Measurements from ENCODE around the gene SUMO1.
A peak's percentile ranks its signal among the peaks of the same experiment; 100 is the strongest.

SUMO1 gene

DNA sequence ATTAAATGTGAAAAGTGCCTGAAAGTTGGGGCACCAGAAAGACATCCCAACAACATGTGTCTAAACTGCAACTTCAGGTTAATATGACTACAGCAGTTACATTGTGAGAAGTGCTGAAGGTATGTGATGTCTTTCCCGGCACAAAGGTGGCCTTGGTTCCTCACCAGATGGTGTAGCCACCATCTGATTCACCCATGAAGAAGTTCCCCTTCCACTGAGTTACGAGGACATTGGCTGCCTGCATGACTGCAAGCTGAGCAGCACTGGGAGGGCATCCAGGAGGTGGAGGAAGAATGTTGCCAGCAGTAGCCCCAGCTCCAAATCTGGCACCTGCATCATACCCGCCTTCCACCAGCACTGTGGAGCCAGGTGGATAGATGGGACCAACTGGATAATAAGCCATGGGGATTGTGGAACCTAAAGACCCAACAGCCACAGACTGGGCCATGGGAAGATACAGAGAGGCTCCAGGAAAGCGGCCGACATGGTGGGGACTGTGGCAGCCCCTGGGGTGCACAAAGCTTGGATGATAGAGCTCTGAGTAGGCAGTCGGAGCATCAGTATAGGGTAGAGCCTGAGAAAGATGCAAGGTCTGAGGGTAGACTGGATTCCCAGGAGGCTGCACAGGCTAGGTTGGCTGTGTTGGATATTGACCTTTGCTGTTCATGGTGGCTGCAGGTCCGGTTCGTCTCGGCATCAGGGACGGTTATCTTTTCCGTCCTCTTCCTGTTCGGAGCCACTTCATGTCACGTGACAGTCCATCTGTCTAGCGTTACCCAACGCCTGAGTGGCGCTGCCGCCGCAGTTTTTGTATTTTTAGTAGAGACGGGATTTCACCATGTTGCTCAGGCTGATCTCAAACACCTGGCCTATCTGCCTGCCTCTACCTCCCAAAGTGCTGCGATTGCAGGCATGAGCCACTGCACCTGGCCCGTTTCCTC is 36.9 kb downstream of the SUMO1 start:
- no peak for DNase-seq (ENCODE audit: low read depth in 1 of 2, low spot score in 1 of 2)

DNA sequence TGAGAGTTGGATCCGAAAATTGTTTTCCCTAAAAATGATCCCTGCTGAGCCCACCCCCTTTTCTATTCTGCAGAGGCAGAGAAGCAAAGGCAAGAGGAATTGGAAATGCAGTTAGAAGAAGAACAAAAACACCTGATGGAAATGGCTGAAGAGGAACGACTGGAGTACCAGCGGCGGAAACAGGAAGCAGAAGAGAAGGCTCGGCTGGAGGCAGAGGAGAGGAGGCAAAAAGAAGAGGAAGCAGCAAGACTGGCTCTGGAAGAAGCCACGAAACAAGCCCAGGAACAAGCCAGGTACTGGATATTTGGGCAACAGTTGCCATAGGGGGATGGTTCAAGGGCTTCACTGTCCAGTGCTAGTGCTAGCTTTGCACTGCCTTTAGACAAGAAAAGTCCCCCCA is 41.7 kb downstream of the SUMO1 start:
- no peak for DNase-seq (ENCODE audit: low read depth in 1 of 2, low spot score in 1 of 2)

DNA sequence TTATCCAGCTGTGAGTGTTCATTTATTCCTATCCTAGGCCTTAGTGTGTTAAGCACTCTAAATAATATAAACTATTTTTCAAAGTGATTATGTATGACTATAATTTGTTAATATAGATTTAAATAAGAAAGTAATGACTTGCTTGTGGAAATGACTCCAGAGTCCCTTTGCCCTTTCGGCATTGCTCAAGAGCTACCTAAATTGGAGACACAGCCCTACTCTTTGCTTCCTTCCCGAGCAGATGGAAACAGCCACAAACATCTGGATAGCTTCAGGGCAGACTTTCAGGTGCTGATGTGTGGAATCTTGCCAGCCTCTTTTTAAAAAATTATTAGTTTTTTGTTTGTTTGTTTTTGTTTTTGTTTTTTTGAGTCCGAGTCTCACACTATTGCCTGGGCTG is 44.0 kb downstream of the SUMO1 start:
- no peak for DNase-seq (ENCODE audit: low read depth in 1 of 2, low spot score in 1 of 2)

DNA sequence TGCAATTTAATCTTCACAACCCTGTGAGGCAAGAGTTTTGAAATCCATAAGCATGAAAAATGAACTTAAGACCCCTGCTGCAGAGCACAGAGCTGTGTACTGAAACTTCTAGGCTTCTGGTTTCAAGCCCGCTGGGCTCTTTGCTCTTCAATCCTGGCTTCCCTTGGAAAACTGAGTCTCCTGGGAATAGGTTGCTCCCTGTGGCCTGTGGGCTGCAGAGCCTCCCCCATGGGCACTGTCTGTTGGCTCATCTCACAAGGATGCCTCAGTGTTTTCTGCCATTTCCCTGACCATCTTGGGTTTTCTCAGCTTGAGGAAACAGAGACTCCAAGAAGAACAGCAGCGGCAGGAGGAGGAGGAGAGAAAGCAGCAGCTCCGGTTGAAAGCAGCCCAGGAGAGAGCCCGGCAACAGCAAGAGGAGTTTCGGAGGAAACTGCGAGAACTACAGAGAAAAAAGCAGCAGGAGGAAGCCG is 44.5 kb downstream of the SUMO1 start:
- DNase-seq (ENCODE audit: low read depth in 1 of 2, low spot score in 1 of 2): no peak

DNA sequence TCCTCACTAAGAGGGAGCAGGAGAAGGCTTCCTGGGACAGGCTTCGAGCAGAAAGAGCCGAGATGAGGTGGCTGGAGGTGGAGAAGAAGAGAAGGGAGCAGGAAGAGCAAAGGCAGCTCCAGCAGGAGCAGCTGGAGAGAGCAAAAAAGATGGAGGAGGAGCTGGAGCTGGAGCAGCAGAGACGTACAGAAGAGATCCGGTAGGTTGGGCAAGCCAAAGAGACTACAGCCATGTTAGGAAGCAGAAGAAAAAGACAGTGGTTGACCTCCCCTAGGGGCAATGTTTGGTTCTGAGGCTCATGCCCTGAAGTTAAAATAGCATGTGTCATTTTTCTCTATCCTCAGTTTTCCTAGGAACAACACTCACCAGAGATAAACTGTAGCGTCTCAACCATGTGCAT is 45.1 kb downstream of the SUMO1 start:
- DNase-seq (ENCODE audit: low read depth in 1 of 2, low spot score in 1 of 2): no peak

DNA sequence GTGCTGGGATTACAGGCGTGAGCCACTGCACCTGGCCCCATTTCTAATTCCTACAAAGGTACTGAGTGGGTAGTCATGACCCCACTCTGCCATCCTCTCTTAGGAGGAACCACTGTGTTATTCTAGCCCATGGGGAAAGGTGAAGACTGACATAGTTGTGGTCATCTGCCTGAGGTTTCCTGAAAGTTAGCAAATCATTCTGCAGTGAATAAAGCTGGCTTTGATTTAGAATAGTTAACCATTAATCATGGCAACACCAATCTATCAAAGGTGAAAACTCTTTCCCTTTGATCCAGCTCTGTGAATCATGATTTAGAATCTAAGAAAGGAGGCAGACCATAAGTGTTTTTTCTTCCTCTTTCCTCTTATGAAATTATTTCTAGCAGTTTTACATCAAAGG is 50.8 kb downstream of the SUMO1 start:
- DNase-seq (ENCODE audit: low read depth in 1 of 2, low spot score in 1 of 2): no peak

DNA sequence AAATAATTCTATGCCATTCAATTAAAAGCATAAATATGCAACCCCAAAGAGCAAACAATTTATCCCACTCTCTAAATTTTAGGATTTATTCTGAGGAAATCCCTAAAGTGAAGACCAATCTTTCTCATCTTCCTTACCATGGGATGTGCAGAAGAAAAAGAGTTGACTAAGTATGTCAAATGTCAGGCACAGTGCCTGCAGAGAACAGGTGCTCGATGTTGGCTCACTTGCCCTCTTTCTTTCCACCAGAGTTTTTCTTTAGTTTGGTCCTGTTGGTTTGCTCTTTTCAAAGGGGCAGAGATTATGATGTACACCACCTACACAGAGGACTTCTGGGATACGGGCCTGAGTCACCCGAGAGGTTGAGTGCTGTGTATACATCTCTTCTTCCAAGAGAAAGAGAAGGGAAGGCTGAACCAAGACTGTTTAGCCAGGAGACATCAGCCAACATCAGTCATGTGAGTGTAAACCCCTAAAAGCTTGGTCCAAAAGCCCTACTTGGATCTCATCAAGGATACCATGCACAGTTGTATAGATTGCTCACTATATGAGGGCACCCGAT is 51.7 kb downstream of the SUMO1 start:
- no peak for DNase-seq (ENCODE audit: low read depth in 1 of 2, low spot score in 1 of 2)

DNA sequence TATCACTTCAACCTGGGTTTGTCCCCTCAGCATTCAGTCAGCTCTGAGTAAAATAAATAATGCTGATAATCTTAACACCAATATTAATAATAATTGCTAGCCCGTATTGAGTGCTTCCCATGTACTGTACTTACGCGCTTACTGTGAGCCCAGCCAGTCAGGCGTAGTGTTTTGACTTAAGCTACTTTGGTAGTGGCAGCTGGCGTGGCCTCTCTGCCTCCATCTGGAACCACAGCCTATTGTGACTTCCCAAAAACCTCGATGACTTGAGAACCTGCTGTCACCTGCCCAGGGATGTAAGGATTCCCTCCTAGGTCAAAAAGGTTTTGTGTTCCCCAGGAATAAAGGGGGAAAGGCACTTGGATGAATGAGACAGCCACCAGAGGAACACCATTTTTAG is 53.2 kb downstream of the SUMO1 start:
- DNase-seq (ENCODE audit: low read depth in 1 of 2, low spot score in 1 of 2): no peak

DNA sequence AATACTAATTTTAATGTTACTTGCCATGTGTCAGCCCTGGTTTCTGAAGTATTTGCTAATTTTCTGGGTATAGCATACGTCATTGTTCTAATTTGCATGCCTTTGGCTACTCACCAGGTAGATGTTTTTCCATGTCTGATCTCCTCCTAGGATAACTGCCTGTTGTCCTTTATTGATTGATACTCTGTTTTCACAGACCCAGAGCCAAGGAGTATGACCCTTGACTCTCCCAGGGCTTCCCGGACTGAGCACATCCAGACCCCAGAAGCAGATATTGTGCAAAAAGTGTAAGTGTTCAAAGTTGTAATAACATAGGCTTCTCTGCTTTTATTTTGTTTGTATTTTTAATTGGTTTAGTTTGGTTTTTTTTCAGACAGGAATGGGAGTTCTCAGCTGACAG is 53.8 kb downstream of the SUMO1 start:
- DNase-seq (ENCODE audit: low read depth in 1 of 2, low spot score in 1 of 2): no peak

DNA sequence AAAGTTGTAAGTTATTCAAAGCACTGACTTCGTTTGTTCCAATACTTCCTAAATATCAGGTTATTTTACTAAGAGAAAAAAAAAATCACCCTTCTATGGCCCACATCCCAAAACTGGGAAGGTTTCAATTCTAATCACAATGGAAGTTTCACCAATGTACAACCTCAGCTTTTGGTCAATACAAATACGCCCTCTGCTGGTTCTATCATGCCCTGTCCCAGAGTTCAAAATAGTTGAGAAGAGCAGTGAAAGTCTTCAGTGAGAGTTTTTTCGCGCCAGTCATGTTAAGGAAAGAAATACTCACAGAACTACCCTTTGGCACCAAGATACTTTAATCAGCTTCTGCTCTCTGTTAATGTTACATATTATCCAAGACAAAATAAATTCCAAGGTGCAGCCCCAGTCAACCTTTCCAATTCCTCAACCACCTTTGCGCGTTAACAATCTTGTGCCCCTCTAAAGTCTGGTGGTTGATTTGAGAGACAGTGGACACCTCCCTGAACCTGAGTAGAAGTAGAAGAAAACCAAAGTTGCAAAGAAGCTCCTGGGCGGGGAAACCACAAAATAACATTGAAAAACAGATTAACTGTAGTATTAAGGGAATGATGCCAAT is 59.9 kb downstream of the SUMO1 start:
- peak in 1 of 2 donors; percentile 22 for DNase-seq (ENCODE audit: low read depth in 1 of 2, low spot score in 1 of 2)

DNA sequence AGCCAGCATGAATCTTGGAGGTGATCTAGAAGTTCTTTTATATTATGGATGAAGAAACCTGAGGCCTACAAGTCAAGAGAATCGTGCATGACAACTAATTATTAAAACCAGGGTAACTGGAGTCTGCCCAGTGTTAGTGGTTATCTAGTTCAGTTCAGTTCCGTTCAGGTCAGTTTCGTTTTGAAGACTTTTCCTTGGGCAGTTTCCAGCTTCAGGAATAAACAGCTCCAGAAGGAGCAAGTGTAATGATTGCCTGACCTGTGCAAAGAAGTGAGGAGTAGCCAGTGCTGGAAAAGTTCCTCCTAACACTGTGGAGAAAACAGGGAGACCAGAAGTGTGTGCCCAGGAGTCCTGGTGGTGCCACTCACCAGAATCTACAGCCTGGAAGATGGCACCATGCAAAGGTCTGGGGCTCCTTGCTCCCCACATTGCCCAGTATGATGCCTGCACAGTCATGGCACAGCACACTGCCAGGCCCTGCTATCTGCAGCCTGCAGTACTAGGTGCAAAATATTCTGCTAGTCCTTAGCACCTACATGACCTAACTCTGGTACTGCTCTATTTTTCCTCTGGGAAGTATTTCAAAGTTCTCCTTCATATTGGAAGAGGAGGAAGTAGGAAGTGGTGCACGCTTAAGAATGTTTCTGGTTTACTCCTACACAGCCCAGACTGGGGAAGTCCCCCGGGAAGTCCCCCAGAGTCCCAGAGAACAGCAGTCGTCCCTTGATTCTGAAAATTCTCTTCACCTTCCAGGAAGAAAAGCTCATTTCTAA is 65.8 kb downstream of the SUMO1 start:
- peak in 1 of 2 donors; percentile 8 for DNase-seq (ENCODE audit: low read depth in 1 of 2, low spot score in 1 of 2)

DNA sequence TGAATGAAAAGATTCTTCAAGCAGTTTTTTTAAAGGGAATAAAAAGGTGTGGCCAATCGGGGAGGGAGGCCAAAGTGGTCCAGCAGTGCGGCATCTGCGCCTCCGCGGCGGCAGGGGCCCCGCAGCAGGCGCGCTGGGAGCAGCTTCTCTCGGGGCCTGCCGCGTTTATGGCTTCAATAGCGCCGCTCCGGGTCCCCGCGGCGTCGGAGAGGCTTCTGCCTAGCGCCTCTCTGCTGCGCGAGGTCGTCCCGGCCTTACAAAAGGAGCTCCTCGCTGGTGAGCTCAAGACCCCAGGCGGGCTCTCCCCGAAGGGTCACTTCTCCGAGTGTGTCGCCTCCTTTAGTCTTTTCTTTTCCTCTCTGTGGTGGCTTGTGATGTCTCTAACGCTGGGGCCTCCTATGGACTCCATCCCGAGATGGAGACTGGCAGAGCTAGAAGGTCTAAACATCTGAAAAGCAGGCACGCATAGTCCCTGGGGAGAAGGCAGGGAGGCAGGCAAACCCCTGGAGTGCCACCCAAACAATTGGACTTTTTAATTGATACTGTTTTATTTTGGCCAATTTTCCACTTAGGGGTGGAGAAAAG is 67.1 kb downstream of the SUMO1 start:
- DNase-seq (ENCODE audit: low read depth in 1 of 2, low spot score in 1 of 2): no peak

DNA sequence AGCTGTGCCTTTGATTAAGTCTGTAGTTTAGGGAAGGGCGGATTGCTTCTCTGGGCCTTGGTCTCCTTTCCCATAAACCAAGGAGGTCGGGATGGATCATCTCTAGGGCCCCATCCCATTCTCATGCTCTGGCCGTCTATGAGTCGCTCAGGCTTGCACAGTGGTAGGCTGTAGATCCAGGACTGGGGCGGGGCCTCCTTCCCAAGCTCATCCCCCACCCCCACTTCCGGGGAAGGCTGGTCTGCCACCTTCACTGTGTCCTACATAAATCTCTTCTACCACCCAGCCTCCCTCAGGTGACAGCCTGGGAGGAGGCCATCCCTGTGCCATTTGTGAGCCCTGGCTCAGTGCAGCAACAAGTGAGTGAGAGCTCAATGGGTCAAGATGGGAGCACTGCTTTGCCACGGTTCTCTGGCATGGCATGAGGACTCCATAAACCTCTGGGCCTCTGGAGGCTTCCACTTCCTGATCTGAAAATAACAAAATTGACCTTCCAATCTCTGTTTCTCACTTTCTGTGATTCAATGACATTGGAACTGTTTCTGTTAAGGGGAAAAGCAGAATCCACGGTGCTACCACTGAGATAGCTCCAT is 68.5 kb downstream of the SUMO1 start:
- no peak for DNase-seq (ENCODE audit: low read depth in 1 of 2, low spot score in 1 of 2)

DNA sequence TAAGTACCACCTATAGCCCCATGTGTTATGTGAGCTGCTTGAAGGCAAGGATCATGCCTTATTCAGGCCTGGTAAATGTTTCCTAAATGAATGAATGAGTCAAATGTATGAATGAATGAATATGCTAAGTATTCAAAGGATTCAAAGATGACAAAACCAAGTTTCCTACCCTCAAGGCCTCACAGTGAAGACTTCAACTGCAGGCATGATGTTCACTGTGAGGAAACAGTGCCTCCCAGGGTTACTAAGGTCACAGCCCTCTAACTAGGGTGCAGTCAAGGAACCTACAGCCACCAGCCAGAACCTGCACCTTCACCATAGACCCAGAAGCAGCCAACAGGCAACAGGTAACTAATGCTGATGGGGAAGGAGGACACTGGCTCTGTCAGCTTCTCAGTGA is 69.3 kb downstream of the SUMO1 start:
- DNase-seq (ENCODE audit: low read depth in 1 of 2, low spot score in 1 of 2): no peak

DNA sequence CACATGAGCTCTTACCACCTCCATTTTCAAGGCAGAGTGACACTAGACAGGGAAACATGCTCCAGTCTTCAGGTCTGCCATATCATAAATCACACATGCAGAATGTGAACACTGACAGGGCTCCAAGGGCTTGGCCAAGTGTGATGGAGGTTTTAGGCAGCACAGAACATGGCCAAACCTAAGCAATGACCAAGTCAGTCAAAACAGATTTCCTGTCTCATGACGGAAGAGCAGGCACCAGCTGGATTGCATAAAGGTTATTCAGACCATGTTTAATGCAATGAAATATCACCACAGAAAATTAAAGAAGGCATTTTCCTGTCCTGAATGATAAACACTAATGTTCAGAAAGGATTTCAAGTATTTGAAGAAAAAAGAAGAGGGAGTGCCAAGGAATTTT is 72.5 kb downstream of the SUMO1 start:
- no peak for DNase-seq (ENCODE audit: low read depth in 1 of 2, low spot score in 1 of 2)

DNA sequence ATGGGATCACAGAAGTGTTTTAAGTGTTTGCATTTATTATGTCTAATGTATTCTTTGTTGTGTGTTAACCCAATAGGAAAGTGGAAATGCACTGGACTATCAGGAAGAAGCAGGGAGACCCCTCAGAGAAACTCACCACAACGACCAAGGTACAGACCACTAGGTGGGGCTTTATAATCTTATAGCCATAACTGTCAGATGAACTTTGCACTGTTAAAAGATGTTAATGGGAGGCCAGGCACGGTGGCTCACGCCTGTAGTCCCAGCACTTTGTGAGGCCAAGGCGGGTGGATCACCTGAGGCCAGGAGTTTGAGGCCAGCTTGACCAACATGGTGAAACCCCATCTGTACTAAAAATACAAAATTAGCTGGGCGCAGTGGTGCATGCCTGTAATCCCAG is 73.2 kb downstream of the SUMO1 start:
- no peak for DNase-seq (ENCODE audit: low read depth in 1 of 2, low spot score in 1 of 2)

DNA sequence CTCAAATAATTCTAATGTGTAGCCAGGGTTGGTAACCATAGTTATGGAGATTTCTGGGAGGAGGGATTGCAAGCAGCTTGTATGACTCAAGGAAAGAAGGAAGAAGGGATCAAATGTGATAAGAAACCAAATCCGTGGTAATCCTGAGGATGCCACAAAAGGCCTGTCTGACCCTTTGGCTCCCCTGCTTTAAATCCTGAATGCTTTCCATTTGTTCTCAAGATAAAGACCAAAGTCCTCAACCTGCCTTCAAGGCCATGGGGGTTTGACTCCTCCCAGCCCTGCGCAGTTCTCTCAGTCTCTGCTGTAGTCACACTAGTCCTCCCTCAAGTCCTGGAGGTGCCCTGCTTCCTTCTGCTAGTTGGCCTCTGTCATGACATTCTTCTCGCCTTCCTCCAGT is 74.0 kb downstream of the SUMO1 start:
- DNase-seq (ENCODE audit: low read depth in 1 of 2, low spot score in 1 of 2): no peak

DNA sequence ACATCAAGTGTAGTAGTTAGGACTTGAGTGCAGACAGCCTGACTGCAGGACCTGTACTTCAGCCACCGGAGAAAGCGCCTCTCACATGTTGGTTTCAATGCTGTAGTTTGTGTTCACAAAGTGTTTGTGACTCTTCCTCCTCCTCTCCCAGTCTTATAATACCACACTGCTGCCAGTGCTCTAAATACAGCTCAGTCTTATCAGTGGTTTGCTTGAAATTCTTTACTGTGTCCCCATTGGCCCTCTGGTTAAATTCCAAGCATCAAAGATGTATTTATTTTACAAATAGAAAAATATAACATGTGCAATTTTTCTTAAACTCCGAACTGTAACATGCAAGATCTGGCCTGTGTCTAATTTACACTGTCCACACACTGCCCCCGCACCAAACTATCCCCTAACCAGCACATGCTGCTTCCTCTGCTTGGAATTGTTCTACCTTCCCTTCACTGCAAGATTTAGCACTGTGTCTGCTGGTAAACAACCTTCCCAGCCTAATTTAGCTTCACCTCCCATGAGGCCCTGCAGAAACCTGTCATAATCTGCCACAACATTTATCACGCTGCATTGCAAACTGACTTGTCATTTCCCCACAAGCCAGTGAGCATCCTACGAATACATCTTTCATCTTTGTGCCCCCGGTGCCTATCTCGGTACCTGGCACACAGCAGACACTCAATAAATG is 77.1 kb downstream of the SUMO1 start:
- no peak for DNase-seq (ENCODE audit: low read depth in 1 of 2, low spot score in 1 of 2)

DNA sequence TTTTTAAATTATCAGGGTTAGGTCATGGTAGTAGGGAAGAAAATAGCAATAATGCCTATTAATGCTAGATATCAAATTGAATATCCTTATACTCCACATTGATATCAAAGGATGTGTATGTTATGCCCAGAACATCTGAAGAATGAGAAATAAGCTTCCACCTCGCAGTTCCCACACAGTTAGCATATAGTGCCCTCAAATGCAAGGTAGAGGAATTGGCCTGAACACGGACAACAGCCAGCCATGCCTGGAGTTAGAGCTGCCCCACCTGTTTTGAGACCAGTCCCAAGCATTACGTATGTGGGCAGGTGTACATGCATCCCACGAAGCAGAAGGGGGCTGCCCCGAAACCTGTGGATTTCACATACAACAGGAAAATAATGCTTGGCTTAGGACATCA is 79.6 kb downstream of the SUMO1 start:
- no peak for DNase-seq (ENCODE audit: low read depth in 1 of 2, low spot score in 1 of 2)
